Kidney epithelial cell (primary cell): Measurements from ENCODE around the gene ANKS1B. TPM values are rescaled to one million over a fixed set of nuclear protein-coding genes. Genes with fewer than 3 reads are reported as not detected.

ENCODE experiments used
- DNase-seq: peaks from one replicate; pipeline ENCODE4 v3.0.0-alpha.2; 2010; ENCODE audit warnings: low read depth
- H3K27me3 ChIP-seq: 2 replicates; pipeline ENCODE4 v1.6.0; 2011; ENCODE audit warnings: low read length; ENCODE audit not compliant: control insufficient read depth, insufficient read depth
- H3K36me3 ChIP-seq: 2 replicates; pipeline ENCODE4 v1.5.1; 2011; ENCODE audit warnings: low read length; ENCODE audit not compliant: control insufficient read depth, insufficient read depth
- H3K4me3 ChIP-seq: 2 replicates; pipeline ENCODE4 v1.5.1; 2011; ENCODE audit warnings: low read depth, mild to moderate bottlenecking, control low read depth, low read length
- CTCF ChIP-seq: IDR thresholded peaks from 2 replicates; pipeline ENCODE4 v1.5.1; 2011; ENCODE audit warnings: mild to moderate bottlenecking, moderate library complexity, low read length, control low read depth, inconsistent platforms; ENCODE audit not compliant: insufficient read depth, poor library complexity, severe bottlenecking
- total RNA-seq: library from RNA; depleted of rRNA; stranded (reverse); fragments of >200 nt; gene quantifications from 2 replicates; pipeline ENCODE4 v1.2.3, GENCODE V29; 2015

ANKS1B gene
- total RNA-seq, 1 donor from 2014 or later = 0.13 TPM

- H3K36me3 ChIP-seq = no peaks in the 10 kb centered on the region
- no peak for TF ChIP-seq CTCF
- H3K27me3 ChIP-seq = no peaks in the 10 kb centered on the region
- no peak overlapping the region for H3K4me3 ChIP-seq
- no peak for DNase-seq
Observed at GRCh38 chr12:99479149-99479548, 505.6 kb downstream of the ANKS1B start.

DNA sequence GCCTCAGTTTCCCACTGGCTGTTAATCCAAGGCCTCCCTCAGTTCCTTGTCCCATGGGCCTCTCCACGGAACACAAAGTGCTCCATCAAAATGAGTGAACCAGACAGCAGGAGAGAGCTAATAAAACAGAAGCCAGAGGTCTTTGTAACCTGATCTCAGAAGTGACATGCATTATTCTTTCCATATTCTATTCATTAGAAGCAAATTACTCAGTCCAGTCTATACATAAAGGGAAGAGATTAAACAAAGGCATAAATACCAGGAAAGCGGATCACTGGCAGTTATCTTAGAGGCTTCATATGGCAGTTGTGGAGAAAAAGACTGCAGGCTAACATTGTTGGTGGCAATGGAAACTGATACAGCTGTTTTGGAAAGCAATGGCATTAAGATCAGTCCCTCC, 507.8 kb downstream of the ANKS1B start:
- no peak for DNase-seq
- Histone ChIP-seq H3K36me3 (no peaks in the 10 kb centered on the region), H3K27me3 (no peaks in the 10 kb centered on the region), H3K4me3 (no peak overlapping the region)
- no peak for TF ChIP-seq CTCF

DNA sequence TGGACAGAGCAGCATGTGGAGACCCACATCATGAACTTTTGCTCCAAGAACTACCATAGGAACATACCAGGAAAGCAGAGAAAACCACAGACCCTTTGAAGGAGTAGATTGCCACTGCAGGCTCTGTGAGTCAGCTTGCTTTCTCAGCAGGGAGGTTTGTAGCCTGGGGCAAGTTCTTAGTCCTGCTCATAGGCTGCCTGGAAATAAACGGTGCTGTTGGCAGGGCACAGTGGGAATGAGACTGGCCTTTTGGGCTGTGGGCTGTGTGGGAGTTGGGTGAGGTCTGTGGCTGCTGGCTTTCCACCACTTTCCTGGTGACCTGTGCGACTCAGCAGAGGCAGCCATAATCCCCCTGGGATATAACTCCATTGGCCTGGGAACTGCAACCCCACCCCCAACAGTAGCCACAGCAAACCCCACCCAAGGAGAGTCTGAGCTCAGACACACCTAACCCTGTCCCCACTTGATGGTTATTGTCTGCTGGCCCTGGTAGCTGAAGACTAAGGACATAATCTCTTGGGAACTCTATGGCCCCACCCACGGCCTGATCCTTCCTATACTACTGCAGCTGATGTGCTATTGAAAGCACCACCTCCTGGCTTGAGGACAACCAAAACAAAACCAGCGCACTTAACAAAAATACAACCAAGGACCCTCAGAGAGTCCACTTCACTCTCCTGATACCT, 529.2 kb downstream of the ANKS1B start:
- no peaks in the 10 kb centered on the region for H3K27me3 ChIP-seq
- H3K4me3 ChIP-seq = no peak overlapping the region
- DNase-seq = peak; percentile 96
- TF ChIP-seq CTCF = no peak
- no peaks in the 10 kb centered on the region for H3K36me3 ChIP-seq

GRCh38 chr12:99454539-99455172, 530.1 kb downstream of the ANKS1B start:
- Histone ChIP-seq H3K36me3 (no peaks in the 10 kb centered on the region), H3K27me3 (no peaks in the 10 kb centered on the region), H3K4me3 (no peak overlapping the region)
- DNase-seq = no peak
- no peak for TF ChIP-seq CTCF

GRCh38 chr12:99453836-99454538, 530.7 kb downstream of the ANKS1B start:
- DNase-seq = no peak
- Histone ChIP-seq H3K36me3 (no peaks in the 10 kb centered on the region), H3K27me3 (no peaks in the 10 kb centered on the region), H3K4me3 (no peak overlapping the region)
- TF ChIP-seq CTCF = no peak
